ENCODE results near the gene CCDC28A.
"Not testable (repeated sequence)": the region's sequence is repeated elsewhere in the genome, so short reads cannot be mapped to it uniquely, and the experiment has no call there.

Gene CCDC28A

DNA sequence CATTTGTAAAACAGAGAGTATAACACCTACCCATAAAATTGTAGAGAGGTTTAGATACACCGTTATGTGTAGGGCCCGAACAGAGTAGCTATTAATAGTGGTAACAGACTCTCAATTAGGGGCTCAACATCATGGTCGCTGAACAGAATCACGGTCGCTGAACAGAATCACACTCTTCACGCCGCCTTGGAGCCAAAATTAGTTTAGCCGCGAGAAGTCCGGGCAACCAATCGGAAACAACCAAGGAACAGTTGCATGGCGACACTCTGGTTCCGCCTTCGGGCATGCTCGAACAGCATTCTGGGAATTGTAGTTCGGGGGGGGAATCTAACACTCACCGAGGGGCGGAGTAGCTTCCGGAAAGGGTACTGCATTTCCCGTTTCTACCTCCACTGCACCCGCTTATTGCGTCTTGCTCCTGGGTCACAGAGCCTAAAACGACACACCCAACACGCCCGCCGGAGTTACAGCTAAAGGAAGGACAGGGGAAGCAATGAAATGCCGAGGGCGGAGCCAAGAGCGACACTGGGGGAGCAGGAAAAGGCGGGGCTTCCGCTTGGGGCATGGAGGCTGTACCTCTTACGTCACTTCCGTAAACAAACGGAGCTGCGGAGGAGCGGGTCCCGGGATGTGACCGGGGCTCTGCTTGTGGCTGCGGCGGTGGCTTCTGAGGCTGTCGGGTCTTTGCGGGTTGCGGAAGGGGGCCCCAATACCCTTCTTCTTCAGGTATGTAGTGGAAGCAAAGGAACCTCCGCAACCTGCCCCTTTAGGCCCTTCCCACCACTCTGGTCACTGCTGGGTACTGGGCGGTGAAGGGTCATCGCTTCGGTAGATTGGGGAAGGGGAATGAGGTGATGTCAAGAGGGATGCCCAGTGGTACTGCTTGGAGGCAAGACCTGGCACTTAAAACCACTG is at the start of gene CCDC28A:
Gene CCDC28A, plus strand, starts transcription at position 593 of the 915 bp plus-strand sequence. CDS start 2,352 bp downstream, outside the sequence.
- FAIRE-seq = peak; percentile 68

- no peak for FAIRE-seq
Observed at GRCh38 chr6:138724015-138724414, 49.6 kb upstream of the CCDC28A start.

GRCh38 chr6:138726066-138726756 is 47.4 kb upstream of the CCDC28A start:
- no peak for FAIRE-seq

DNA sequence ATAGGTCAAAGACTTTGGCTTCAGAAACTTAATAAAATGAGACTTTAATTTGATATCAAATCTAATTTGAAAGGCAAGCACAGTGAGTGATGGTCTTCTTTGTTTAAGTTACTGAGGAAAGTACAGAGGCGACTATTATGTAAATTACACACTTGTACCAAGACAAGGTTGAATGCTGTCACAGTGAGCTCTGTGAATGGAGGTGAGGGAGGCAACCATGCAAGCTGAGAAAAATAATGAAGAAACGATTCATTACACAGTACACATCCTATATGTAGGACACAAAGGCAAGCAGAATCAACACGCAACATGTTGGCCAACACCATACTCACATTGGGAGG is 46.8 kb upstream of the CCDC28A start:
- no peak for FAIRE-seq

GRCh38 chr6:138727182-138727581 is 46.4 kb upstream of the CCDC28A start:
- no peak for FAIRE-seq

DNA sequence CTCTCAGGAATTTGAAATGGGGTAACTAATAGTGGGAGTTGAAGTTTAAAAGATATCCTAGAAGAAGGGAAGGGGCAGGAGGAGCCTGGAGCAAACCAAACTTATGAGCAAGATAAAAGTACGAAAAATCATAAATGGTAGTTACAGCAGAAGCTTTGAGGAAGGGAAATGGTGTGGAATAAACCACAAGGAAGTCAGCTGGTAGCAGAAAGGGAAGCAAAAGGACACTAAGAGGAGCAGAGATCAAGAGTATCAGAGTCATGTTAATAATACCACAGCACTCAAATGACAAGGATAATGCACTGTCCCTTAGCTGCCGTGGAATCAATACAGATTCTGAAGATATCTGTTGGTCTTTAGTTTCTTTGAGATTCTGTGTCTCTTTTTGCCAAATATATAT is 44.9 kb upstream of the CCDC28A start:
- no peak for FAIRE-seq

DNA sequence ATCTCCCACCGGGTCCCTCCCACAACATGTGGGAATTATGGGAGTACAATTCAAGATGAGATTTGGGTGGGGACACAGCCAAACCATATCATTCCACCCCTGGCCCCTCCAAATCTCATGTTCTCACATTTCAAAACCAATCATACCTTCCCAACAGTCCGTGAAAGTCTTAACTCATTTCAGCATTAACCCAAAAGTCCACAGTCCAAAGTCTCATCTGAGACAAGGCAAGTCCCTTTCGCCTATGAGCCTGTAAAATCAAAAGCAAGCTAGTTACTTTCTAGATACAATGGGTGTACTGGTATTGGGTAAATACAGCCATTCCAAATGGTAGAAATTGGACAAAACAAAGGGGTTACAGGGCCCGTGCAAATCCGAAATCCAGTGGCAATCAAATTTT is 43.5 kb upstream of the CCDC28A start:
- not testable (repeated sequence) for FAIRE-seq

GRCh38 chr6:138734585-138734984 is 39.0 kb upstream of the CCDC28A start:
- FAIRE-seq = no peak

DNA sequence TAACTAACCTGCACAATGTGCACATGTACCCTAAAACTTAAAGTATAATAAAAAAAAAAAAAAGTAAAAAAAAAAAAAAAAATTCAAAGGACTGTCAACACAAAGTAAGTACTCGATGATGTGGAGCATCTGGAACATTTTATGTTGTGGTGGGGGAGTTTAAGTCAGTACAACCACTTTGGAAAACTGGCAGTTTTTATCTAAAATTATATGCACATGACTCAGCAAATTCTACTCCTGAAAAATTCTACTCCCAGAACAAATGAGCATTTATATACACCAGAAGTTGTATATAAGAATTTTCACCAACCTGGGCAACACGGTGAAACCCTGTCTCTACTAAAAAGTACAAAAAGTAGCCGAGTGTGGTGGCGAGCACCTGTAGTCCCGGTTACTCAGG is 36.9 kb upstream of the CCDC28A start:
- FAIRE-seq = no peak

DNA sequence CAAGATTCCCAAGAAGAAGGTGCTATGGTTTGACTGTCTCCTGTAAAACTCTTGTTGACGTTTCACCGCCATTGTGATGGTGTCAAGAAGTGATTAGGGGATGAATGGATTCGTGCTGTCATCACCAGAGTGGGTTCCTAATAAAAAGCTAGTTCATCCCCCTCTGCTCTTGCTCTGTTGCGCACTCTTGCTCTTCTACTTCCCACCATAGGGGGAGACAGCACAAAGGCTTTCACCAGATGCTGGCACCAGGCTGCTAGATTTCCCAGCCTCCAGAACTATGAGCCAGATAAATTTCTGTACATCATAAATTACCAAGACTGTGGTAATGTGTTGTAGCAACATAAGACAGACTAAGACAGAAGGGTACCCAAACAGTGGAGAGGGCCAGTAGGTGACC is 21.6 kb upstream of the CCDC28A start:
- no peak for FAIRE-seq

GRCh38 chr6:138757136-138757535 is 16.4 kb upstream of the CCDC28A start:
- FAIRE-seq = no peak

DNA sequence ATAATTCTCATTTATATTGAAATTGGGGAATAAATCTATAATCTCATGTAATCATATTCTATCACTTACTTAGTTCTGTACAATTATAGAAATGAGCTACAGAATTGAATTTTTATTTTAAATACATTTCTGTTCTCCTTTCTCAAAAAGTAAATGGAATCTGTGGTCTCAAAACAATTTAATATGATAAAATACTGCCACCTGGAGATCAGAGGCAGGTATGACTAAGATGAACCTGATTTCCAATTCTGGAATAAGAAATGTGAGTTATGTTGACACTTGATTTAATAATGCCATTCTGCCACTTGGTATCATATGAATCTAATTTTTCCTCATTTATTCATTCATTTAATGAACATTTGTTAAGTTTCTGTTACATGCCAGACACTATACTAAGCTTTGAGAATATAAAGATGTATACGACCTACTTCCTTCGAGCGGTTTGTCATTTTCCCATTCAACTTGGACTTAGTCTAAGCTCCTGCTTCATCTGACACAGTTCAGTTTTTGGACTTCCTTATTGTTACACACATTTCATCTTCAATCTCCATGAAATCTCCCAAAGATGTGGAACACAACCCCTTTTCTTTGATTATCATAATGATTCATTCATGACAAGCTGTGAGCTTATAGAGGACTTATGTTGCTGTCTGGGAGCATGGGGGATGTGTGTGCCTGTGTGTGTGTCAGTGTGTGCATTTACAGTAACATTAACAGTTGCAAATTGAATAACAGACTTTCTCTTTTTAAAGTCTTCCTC is 7.5 kb upstream of the CCDC28A start:
- peak; percentile 83 for FAIRE-seq

DNA sequence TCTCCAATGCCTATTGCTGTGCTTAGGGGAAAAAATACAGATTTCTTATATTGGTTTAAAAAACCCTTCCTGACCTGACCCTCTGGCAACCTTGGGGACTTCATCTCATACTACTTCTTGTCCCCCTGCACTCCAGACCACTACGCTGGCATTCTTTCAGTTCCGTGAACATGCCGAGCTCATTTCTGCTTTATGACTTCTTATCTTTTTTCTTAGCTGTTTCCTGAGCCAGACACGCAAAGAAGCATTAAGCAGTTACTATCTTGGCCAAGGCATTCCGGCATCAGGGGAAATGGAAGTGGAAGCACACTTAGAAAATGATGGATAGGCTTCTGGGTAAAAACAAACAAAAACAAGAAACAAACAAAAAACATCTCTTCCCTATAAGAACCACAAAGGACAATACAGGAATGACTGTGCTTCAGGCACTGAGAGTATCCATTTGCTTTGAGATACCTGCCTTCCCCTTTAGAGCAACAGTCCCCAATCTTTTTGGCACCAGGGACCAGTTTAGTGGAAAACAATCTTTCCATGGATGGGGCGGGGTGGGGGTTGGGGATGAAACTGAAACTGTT is 4.4 kb upstream of the CCDC28A start:
- FAIRE-seq = no peak

DNA sequence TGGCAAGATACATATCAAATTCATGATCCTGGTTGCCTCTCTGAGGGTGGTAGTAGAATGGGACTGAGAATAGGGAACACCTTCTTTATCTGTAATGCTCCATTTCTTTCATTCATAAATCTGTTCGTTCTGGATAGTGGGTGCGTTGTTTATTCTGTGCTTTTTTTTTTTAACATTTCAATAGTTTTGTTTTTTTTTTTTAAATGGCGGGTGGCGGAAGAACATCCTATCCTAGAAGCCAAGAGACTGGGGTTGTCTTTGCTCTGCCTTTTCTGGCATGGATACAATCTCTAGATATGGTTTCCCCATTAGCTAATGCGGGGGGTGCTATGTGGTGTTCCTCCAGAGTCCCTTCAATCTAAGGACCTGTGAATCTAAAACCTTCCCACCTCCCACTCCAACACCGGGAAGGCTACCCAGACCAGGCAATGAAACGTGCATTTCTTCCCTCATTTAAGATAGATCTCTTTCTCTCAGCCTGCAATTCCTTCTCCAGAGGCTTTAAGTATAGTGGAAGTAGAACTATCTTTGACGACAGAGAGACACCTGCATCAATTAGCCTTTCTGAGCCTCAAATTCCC is 883 bp upstream of the CCDC28A start:
- no peak for FAIRE-seq

DNA sequence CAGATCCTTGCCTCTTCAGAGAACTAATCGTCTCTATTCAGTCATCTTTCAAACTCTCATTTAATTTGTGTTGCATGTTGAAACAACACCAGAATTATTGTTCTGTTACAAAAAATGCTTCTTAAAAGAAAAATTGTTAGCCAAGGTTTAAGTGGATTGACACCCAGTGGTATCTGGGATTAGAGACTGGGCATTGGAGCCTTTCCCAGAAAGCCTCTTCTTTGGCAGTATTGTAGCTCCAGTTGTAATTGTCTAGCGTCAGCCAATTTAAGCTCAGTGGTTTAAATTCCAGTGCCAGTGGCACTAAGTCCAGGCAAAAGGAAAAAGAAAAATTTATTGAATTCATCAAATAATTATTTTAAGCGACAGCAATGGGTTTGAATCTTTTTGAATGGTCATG is 801 bp downstream of the CCDC28A start:
- FAIRE-seq = no peak

DNA sequence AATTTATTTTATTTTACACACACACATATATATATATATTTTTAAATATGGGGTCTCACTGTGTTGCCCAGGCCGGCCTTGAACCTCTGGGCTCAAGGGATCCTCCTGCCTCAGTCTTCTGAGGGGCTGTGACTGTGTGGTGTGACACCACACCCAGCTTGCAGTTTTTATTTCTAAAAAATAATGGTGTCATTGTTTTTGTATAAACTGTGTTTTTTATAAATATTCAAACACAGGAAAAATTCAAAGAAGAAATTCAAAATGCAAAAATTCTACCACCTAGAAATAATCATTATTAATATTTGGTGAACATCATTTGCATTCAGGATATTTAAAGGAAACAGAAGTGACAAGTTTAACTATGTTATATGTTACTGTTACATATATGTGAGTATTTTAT is 3.1 kb downstream of the CCDC28A start:
- FAIRE-seq = no peak

DNA sequence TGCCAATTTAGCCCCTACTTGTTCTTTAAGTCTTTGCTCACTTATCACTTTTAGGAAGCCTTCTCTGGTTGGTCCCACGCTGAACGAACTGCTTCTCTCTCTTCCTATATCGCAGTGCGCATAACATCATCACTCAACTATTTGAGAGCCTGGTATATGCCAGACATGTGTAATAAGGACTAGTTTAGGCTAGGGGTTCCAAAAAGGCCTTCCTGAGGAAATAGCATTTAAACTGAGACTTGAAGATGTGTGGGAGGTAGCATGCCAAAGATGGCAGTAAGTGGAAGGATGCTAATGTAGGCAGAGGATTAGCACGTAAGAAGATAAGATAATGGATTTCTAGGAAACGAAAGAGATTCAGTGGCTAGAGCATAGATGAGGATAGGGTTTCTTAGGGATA is 4.8 kb downstream of the CCDC28A start:
- no peak for FAIRE-seq

- FAIRE-seq = no peak
Observed at GRCh38 chr6:138782243-138782642, 8.7 kb downstream of the CCDC28A start.

DNA sequence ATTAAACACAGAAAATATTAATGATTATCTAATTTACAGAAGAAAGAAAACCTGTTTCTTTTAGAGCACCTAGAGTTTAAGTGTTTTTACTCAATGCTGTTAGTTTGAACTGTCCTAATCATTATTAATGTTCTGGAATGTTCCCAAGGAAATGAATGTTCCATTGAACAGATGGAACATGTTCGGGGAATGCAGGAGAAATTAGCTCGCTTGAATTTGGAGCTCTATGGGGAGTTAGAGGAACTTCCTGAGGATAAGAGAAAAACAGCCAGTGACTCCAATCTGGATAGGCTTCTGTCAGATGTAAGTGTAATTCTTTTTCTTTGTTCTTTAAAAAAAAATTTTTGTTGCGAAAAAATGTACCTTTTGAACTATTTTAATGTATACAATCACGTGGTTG is 11.5 kb downstream of the CCDC28A start:
- no peak for FAIRE-seq

DNA sequence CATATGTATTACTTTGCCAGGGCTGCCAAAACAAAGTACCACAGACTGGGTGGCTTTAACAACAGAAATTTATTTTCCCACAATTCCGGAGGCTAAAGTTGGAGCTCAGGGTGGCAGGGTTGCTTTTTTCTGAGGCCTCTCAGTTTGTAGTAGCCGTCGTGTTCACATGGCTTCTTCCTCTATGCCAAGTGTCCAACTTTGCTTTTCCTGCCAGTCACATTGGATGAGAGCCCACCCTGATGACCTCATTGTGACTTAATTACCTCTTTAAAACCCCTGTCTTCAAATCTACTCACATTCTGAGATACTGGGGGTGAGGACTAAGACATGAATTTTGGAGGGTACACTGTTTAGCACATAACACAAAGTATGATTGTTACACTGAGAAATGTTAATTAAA is 12.4 kb downstream of the CCDC28A start:
- no peak for FAIRE-seq

DNA sequence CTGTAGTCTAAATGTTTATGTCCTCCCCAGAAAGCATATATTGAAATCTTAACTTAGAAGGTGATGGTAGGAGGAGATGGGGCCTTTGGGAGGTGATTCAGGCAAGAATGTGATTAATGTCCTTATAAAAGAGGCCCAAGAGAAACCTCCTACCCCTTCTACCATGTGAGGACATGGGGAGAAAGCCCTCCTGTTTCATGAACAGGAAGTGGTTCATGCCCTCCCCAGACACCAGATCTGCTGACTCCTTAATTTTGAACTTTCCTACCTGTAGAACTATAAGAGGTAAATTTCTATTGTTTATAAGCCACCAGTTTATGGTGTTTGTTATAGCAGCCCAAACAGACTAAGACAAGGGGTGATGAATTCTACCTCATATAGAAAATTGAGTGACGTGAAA is 13.6 kb downstream of the CCDC28A start:
- FAIRE-seq = no peak

DNA sequence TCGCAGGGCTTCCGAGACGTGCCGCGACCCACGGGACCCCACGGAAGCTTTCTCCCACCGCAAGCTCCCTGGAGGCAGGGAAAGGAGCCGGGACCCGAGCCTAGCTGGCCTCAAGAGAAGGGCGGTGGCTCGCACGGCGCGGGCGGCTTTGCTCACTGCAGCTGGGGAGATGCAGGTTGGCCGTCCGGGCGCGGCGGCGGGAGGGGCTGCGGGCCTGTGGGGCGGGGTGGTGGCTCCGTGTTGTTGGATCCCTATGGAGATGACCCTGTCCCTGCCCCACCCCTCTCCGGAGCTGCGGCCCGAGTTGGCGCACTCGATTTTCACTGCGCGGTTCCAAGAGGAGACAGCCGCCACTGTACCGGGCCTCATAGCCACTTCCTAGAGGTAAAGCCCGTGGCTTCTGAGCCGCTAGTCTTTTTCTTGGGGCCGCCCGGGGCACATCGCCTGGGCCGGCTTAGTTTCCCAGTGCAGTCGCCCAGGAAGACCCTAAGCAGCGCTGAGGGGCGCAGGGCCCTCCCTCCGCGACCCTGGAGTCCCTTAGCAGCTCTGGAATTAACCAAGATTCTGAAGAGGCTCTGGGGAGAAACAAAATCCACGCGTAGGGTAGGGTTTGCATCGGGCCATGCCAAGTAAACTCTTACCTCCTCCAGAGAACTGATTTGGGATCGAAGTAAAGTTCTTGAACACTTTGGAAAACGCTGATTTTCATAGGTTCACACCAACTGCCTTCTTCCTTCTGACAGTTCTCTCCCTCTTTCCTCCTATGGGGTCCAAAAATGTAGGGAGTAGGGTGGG is 22.4 kb downstream of the CCDC28A start, which contains the start of gene ECT2L:
Gene ECT2L, plus strand, starts transcription at position 279 of the 795 bp plus-strand sequence. CDS start 17,188 bp downstream, outside the sequence.
- FAIRE-seq = no peak
